Measurements from ENCODE around the gene PPFIA2. TPM values are rescaled to one million over a fixed set of nuclear protein-coding genes. Genes with fewer than 3 reads are reported as not detected.

Gene PPFIA2
- polyA plus RNA-seq, 3 donors: 4.4 to 7.0 (median 4.7) TPM

DNA sequence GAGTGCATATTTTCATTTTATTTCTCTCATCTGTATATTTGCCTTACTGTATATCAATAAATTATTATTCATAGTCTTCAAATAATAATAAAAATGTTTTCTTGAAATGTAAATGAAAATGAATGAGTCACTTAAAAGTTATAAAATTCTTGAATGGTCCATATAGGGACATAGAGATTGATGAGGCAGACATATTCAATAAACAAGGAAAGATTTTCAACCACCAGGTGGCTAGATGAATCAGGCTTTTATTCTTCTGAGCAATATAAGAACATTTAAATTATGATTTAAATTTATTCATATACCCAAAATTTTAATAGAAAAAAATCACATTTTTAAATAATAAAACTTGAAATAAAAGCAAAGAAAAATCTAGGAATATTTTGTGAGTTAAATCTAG is 431.7 kb downstream of the PPFIA2 start:
- no peak for DNase-seq (ENCODE audit: extremely low read depth in 1 of 11, low read depth in 9 of 11, low spot score in 4 of 11)

DNA sequence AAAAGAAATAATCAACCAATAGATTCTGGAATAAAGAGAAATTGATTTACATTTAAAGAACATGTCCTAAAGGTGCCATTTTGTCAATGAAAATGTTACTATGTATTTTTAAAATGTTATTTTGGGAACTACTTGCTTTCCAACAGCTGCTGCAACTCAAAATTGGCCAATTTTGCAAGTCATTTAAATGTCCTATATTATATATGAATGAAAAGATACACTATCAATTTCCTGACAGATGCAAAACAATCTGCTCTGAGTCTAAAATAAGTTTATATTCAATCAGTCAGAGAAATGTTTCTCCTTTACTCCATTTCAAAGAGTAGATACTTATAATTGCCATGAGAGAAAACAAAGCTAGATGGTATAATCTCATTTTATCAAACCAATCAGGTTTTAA is 434.1 kb downstream of the PPFIA2 start:
- no peak for DNase-seq (ENCODE audit: extremely low read depth in 1 of 11, low read depth in 9 of 11, low spot score in 4 of 11)

DNA sequence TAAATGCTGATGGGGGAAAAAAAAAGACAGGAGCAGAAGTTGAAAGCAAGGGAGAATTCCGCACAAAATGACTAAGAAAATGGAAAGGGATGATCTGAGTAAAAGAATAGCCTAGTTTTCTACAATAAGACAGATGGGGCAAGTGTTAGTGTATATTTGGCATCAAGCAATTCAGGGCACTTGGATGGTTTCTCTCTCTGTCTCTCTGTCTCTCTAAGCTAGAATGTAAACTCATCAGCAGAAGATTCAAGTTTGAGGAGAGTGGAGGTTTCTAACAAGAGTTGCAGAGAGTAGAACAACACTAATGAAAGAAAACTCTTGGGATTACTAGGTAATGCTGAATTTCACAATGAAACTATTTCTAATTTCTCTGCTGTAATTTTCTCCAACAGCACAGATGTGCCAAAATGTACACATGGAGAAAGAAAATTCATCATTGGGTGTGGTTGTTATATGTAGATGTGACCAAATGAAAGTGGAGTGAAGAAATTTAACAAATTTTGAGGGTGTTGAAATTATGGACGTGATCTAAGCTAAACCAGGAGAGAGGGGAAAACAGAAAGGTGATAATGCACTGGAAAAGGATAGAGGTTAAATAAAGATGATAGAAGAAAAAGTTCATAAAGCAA is 444.1 kb downstream of the PPFIA2 start:
- no peak for DNase-seq (ENCODE audit: extremely low read depth in 1 of 11, low read depth in 9 of 11, low spot score in 4 of 11)

DNA sequence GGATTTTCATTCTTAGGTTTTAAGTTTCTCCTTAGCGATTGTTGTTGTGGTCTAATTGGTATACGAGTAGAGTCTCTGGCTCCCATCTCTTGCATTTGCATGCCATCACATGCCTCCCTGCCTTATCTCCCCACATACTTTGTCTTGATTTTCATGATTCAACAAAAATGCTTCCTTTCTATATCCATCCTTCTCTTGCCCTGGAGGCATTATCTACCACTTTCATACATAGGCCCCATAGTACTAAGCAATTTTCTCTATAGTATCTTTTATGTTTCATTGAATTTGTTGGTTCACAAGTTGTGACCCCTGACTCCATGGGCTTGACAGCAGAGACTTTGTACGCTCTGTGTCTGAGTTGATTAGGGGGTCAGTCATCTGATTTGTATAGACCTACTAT is 455.2 kb downstream of the PPFIA2 start:
- DNase-seq (ENCODE audit: extremely low read depth in 1 of 11, low read depth in 9 of 11, low spot score in 4 of 11): no peak

DNA sequence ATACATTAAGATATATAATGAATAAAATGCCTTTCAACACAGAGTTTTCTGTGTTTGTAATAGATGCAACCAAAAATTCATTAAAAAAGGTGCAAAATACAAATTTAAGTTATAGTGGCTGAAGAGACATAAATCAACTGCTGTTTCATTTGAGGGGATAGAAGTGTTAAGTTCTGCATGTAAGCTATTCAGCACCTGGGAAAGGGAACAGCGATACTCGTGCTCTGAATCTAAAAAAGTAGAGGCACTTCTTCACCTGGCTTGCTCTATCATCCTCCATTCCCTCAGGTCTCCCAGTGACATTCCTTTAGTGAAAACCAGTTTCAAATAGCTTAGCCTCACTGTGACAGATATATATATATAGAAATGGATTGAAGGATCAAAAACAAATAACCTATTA is 458.7 kb downstream of the PPFIA2 start:
- DNase-seq (ENCODE audit: extremely low read depth in 1 of 11, low read depth in 9 of 11, low spot score in 4 of 11): peak in 5 of 11 donors; percentile 2 to 15 (median 7)

DNA sequence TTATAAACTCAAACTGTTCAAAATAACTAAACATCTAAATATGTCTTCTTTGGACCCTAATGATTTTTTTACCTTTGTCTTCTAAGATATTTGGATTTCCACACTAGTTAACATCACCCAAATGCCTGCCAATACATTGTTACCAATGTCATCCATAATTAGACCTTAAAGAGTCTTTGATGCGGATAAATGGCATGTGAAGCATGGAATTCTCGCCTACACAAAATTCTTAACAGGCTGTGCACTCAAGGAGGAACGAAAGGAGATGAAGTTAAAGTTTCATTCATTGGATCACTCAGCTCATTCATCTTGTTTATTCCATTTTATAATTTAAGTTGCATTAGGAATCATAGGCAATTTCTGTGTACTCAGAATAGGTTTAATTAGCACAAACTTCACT is 461.5 kb downstream of the PPFIA2 start:
- no peak for DNase-seq (ENCODE audit: extremely low read depth in 1 of 11, low read depth in 9 of 11, low spot score in 4 of 11)

DNA sequence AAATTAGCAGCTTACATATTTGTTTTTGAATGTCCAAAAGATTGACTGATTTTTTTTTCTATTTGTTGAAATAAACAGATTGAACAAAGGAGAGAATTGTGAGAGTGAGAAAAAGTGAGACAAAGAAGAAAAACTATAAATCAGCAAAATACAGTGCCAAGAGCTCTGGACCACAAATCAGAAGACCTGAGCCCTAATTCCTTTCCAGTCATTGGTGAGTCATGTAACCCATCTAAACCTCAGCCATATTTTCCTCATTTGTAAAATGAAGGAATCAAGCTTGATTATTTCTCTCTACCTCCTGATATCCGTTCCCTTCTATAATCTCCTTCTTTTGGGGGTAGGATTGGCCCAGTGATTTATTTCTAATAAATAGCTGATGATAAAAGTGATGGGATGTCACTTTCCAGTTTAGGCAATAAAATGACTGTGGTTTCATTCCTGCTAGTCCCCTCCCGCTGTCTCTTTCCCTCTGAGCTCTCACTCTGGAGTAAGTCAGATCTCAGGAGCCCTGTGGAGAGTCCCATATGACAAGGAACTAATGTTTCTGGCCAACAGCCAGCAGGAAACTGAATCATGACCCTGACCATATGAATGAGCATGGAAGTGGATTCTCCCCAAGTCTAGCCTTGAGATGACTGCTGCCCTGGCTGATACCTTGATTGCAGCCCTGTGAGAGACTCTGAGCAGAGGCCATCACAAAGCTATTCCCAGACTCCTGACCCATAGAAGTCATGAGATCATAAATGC is 462.4 kb downstream of the PPFIA2 start:
- DNase-seq (ENCODE audit: extremely low read depth in 1 of 11, low read depth in 9 of 11, low spot score in 4 of 11): peak in 1 of 11 donors; percentile 4

DNA sequence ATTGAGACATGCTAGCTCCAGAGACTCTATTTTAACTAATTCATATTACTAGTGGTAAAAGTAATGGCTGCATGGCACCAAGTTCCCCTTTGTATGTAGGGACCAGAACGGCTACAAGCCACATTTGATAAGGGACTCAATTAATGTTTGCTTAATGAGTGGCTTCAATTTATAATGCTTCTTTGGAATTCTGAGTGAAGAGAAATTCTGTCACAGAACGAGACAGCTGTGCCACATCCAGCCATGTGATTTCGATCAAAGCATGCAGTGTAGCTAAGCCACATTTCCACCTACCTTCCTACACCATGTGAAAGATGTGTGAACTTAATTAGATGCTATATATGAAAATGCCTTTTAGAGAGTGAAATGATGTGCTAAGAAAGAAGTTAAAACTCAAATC is 463.9 kb downstream of the PPFIA2 start:
- DNase-seq (ENCODE audit: extremely low read depth in 1 of 11, low read depth in 9 of 11, low spot score in 4 of 11): no peak

DNA sequence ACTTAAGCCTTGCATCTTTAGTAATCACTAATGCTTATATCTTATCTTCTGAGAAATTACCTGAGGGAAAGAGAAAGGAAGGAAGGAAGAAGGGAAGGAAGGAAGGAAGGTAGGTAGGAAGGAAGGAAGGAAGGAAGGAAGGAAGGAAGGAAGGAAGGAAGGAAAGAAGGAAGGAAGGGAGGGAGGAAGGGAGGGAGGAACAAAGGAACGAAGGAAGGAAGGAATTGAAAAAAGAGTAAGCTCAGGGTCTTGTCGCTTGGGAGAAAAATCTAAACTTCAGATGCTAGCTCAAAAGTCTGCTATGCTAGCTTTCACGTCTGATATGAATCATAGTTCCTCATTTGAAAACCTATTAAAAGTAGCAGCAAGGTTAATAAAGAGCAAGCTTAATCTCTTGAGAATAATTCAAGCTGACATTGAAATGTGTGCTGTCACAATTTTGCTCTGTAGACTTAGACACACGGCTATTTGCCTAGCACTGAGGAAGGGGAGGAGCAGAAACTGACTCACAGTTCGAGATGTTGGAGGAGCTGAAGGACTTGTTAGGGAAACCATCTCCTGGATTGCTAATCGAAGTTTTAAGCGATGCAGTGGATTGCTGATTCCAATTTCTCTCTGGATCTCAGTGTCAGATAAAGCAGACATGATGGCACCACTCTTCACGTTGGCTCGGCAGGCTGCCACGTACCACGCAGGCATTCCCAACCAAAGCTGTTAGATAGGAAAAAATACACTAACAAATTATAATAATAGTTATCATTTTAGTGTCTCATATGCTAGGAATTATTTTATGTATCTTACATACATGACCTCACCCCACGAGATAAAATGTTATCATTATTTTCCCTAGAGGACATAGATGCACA is 464.6 kb downstream of the PPFIA2 start:
- DNase-seq (ENCODE audit: extremely low read depth in 1 of 11, low read depth in 9 of 11, low spot score in 4 of 11): no peak

DNA sequence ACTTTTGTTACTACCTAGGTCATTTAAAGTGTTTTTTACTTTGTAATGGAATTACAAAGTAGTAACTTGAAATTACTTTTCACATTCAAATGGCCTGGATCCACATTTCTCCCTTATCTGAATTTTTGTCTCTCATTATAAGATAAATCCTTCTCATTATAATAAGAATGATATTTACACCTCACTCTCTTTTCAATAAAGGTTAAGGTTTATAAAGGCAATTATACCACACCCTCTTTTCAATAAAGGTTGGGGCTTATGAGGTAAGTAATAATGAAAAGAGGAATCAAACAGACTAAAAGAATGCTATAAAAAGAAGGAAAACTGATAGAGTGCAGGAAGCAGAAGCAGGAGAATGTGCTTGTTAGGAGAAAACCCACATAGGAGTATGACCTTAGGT is 470.5 kb downstream of the PPFIA2 start:
- DNase-seq (ENCODE audit: extremely low read depth in 1 of 11, low read depth in 9 of 11, low spot score in 4 of 11): no peak

DNA sequence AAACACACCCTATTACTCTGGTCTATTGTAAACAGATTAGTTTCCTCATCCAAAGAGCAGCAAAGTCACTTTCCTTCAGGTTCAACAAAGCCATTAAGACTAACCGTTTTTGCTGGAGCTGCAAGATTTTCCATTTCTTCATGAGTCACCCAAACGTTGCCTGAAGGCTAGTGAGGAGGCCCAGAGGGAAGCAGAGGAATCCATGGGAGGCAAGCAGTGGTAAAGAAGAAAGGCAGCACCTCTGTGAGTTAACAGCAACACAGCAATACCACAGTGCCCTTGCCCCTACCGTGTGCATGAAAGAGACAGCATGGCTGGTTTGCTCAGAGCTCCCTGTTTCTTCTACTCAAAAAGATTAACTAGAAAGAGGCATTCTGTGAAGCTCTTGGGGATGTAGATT is 475.0 kb downstream of the PPFIA2 start:
- DNase-seq (ENCODE audit: extremely low read depth in 1 of 11, low read depth in 9 of 11, low spot score in 4 of 11): no peak

DNA sequence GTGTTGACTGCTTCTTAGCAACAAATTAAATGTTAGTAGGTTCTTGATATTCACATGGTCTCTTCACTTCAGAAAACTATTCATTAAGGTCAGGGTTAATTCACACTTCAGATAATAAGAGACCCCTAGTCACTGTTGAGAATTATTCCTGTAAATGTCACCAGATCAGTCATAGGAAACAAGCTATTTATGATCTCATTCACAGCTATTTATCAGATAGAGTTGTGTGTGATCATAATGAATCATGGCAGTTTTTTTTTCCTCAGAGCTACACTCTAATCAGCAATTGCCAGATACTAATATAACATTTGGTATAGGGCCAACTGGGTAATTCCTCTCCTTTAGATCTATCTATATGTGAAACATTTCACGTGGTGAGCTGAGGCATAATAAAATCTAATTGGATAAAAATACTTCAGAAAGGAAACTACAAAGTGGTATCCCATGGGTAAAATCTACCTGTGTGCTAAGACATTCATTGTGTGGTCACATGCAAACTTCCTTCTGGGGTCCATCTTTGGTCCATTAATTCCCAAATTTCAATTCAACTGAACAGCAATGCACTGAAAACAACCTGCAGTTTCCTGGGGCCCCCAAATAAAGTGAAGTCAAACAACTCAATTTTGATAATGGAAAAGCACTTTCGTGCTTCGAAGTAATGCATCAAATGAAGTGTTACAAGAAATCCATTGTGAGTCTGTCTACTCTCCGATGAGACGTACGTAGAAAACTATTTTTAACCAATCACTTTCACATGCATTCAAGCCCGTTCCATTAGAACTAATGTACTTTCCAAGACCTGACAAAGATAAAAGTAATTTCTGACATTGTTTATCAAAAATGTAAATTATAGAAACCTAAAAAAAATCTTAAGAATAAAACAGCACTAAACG is 484.3 kb downstream of the PPFIA2 start:
- DNase-seq (ENCODE audit: extremely low read depth in 1 of 11, low read depth in 9 of 11, low spot score in 4 of 11): no peak

DNA sequence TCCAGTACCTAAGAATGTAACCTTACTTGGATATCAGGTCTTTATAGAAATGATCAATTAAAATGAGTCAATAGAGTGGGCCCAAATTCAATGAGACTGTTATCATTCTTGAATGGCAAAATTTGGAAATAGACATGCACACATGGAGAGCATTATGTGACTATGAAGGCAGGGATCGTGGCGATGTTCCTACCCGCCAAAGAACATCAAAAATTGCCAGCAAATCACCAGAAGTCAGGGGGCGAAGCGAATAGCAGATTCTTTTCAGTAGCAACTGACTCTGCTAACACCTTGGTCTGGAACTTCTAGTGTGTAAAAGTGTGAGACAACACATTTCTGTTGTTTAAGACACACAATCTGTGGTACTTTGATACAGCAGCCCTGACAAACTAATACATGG is 488.8 kb downstream of the PPFIA2 start:
- no peak for DNase-seq (ENCODE audit: extremely low read depth in 1 of 11, low read depth in 9 of 11, low spot score in 4 of 11)

DNA sequence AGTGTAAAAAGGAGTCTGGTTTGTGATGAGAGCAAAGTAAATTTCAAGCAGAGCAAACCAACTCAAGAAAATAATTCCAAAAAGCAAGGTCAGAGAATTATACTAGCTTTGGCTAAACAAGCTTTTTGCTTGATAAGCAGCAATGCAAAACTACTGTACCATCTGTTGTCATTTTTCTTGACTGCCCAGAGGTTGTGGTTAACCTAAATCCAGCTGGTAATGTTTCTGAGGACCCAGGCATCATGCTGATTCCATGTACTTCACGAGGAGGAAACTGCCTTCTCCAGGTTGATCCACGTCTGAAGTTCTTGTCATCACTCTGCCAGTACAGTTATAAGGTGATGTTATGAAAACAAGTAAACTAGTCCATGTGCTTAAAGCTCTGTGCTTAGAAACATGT is 496.1 kb downstream of the PPFIA2 start:
- no peak for DNase-seq (ENCODE audit: extremely low read depth in 1 of 11, low read depth in 9 of 11, low spot score in 4 of 11)

DNA sequence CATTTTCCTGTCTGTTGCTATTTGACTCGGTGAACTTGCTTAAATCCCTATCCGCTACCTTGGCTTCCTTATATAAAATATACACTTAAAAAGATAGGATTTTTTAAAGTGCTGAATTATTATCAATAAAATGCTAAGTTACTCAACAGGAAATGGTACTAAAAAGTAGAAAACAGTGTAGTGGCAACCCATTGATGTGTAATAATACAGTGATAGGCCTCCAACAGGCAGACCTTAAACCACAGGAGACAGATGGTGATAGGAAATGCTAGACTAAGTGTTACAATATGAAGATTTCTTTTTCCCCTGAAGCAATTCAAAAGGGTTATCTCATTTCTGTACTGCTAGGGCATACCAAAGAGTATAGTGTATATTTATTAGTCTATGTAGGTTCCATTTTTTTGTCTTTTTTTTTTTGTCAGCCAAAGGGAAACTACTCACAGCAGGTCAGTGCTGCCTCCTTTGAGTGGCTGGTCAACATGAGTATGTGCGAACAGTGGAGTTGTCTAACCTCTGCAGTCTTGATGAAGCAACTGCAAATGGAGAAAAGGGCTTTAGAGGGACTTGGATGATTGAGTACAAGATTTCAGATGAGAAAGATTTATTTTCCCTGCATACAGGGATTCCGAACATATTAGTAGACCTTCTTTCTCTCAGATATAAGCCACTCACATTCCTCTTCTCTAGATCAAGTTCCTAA is 497.5 kb downstream of the PPFIA2 start:
- DNase-seq (ENCODE audit: extremely low read depth in 1 of 11, low read depth in 9 of 11, low spot score in 4 of 11): no peak

DNA sequence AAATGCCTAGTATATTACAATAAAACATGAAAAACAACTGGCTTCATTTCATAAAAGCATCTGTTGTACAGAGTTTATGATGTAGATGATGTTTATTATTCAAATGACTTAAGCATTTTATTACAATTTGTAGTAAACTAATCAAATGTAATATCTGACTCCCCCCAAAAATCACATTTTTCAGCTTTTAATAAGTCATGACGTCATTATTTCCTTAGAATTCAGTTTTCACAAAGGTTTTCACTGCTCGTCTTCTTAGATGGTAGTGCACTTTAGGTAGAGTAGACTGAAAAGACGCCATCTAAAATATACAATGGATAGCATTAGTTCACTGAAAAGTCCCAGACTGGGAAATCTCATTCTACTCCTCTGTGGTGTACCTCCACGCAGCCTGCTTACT is 499.8 kb downstream of the PPFIA2 start:
- no peak for DNase-seq (ENCODE audit: extremely low read depth in 1 of 11, low read depth in 9 of 11, low spot score in 4 of 11)

DNA sequence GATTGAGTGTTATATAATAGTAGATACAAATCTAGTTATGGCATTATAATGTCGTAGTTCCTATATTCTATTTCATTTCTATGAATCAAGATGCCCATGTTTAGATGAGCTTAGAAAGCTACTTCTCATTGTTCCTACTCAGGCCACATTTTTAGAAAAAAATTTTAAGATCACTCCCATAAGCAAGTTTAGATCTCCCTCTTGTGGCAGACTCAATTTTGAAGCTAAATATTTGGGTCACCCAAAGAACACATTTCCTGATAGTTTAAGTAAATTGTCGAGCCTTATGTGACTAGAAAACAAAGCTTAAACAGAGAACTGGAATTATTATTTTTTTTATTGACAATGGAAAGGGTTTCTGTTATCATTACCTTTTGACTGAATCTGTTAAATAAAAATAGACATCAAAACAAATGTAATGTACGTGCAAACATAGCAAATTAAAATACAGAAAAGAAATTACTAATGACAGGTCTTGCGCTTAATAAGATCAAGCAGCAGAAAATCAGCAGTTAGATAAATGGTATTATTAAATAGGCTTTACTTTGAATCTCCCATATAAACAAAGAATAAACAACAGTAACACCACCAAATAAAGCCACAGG is 501.1 kb downstream of the PPFIA2 start:
- DNase-seq (ENCODE audit: extremely low read depth in 1 of 11, low read depth in 9 of 11, low spot score in 4 of 11): peak in 10 of 11 donors; percentile 17 to 70 (median 40)

DNA sequence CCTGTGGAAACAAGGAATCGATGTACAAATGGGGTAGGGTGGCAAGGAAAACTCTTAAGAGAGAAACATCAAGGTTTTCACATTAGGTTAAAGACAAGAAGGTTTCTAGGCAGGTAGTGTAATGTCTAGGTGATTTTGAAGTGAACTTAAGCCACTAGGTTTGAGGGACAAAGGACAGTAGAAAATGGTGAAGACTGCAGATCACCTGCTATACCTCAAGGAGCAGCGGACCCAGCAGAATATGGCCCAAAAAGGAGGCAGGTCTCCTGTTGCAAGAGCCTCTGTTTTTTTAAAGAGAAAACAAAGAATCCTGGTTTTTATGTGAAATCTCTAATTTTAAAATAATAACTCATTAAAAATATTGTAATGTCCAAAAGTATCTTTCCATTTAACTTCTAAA is 503.2 kb downstream of the PPFIA2 start:
- DNase-seq (ENCODE audit: extremely low read depth in 1 of 11, low read depth in 9 of 11, low spot score in 4 of 11): no peak
